NOMO-1 (cell line): ENCODE results near the gene MUC5B.

ENCODE experiments used
- DNase-seq, 2 experiments: peaks; one replicate each; lab custom pipeline; 2025; ENCODE audit not compliant: unreplicated experiment in 2 of 2; lab: John Stamatoyannopoulos, UW

The MUC5B gene

GRCh38 chr11:1230456-1231395 is 7.9 kb downstream of the MUC5B start:
- no peak for DNase-seq

- no peak for DNase-seq
Measured at GRCh38 chr11:1231396-1232020, 8.6 kb downstream of the MUC5B start.

- DNase-seq, result no peak
Measured at GRCh38 chr11:1232021-1232882, 9.4 kb downstream of the MUC5B start.

- DNase-seq, result no peak
Measured at GRCh38 chr11:1232883-1233321, 10.0 kb downstream of the MUC5B start.

- no peak for DNase-seq
Measured at GRCh38 chr11:1233351-1234053, 10.6 kb downstream of the MUC5B start.

GRCh38 chr11:1234054-1234720 is 11.3 kb downstream of the MUC5B start:
- DNase-seq, result no peak

GRCh38 chr11:1234771-1235305 is 12.0 kb downstream of the MUC5B start:
- no peak for DNase-seq

GRCh38 chr11:1235306-1235900 is 12.5 kb downstream of the MUC5B start:
- DNase-seq, result no peak

- no peak for DNase-seq
Measured at GRCh38 chr11:1235901-1236315, 13.0 kb downstream of the MUC5B start.

GRCh38 chr11:1236316-1237127 is 13.7 kb downstream of the MUC5B start:
- DNase-seq, result no peak

- no peak for DNase-seq
Measured at GRCh38 chr11:1237128-1237580, 14.3 kb downstream of the MUC5B start.

GRCh38 chr11:1237851-1238250 is 15.0 kb downstream of the MUC5B start:
- no peak for DNase-seq

- DNase-seq, result no peak
Measured at GRCh38 chr11:1238767-1239595, 16.1 kb downstream of the MUC5B start.

- no peak for DNase-seq
Measured at GRCh38 chr11:1239596-1240205, 16.8 kb downstream of the MUC5B start.

- DNase-seq, result no peak
Measured at GRCh38 chr11:1240771-1241170, 17.9 kb downstream of the MUC5B start.

GRCh38 chr11:1241706-1242105 is 18.8 kb downstream of the MUC5B start:
- DNase-seq, result no peak

- DNase-seq, result no peak
Measured at GRCh38 chr11:1242289-1242688, 19.4 kb downstream of the MUC5B start.
